Measurements from ENCODE around the gene ZNF787. TPM values are rescaled to one million over a fixed set of nuclear protein-coding genes. Genes with fewer than 3 reads are reported as not detected.

The ZNF787 gene
- total RNA-seq, 1 donor, result 27.5 TPM

- no peak for TF ChIP-seq CTCF (IDR thresholded peaks at IDR 0.05; ENCODE audit: extremely low read depth, low read depth, low read length)
- no peak overlapping the region for H3K27ac ChIP-seq (ENCODE audit: low read depth, low read length)
- no peaks in the 10 kb centered on the region for H3K9me3 ChIP-seq (ENCODE audit: low read depth, low read length)
- H2AFZ ChIP-seq (ENCODE audit: low read length), result no peak overlapping the region
- peak; percentile 30 for DNase-seq (ENCODE audit: insufficient read length, low spot score, missing footprints)
- peaks cover 77% of the 10 kb centered on the region for H4K20me1 ChIP-seq (ENCODE audit: insufficient read depth, low read length)
- peaks cover 22% of the 10 kb centered on the region for H3K4me1 ChIP-seq (ENCODE audit: insufficient read depth, low read length)
- peaks cover 97% of the 10 kb centered on the region for H3K79me2 ChIP-seq (ENCODE audit: insufficient read depth, low read length)
- H3K4me3 ChIP-seq (ENCODE audit: insufficient read depth, low read length), result no peak overlapping the region
- no peak overlapping the region for H3K4me2 ChIP-seq (ENCODE audit: insufficient read depth, low read length)
- no peaks in the 10 kb centered on the region for H3K27me3 ChIP-seq (ENCODE audit: insufficient read depth, low read length)
- H3K36me3 ChIP-seq (ENCODE audit: insufficient read depth, low read length), result peaks cover 4% of the 10 kb centered on the region
Measured at GRCh38 chr19:56112313-56112709, 8.8 kb downstream of the ZNF787 start.

- Histone ChIP-seq H3K27me3 (ENCODE audit: insufficient read depth, low read length) (no peaks in the 10 kb centered on the region), H3K4me1 (ENCODE audit: insufficient read depth, low read length) (peaks cover 22% of the 10 kb centered on the region), H2AFZ (ENCODE audit: low read length) (no peak overlapping the region), H4K20me1 (ENCODE audit: insufficient read depth, low read length) (peaks cover 78% of the 10 kb centered on the region), H3K9me3 (ENCODE audit: low read depth, low read length) (no peaks in the 10 kb centered on the region), H3K4me3 (ENCODE audit: insufficient read depth, low read length) (no peak overlapping the region), H3K79me2 (ENCODE audit: insufficient read depth, low read length) (peaks cover 97% of the 10 kb centered on the region), H3K4me2 (ENCODE audit: insufficient read depth, low read length) (no peak overlapping the region), H3K36me3 (ENCODE audit: insufficient read depth, low read length) (peaks cover 4% of the 10 kb centered on the region), H3K27ac (ENCODE audit: low read depth, low read length) (no peak overlapping the region)
- peak; percentile 76 for DNase-seq (ENCODE audit: insufficient read length, low spot score, missing footprints)
- TF ChIP-seq CTCF (IDR thresholded peaks at IDR 0.05; ENCODE audit: extremely low read depth, low read depth, low read length), result no peak
Measured at GRCh38 chr19:56111601-56112312, 9.3 kb downstream of the ZNF787 start.

- peak; percentile 84 for DNase-seq (ENCODE audit: insufficient read length, low spot score, missing footprints)
- Histone ChIP-seq H2AFZ (ENCODE audit: low read length) (no peak overlapping the region), H3K27me3 (ENCODE audit: insufficient read depth, low read length) (no peaks in the 10 kb centered on the region), H4K20me1 (ENCODE audit: insufficient read depth, low read length) (peaks cover 78% of the 10 kb centered on the region), H3K9me3 (ENCODE audit: low read depth, low read length) (no peaks in the 10 kb centered on the region), H3K4me3 (ENCODE audit: insufficient read depth, low read length) (no peak overlapping the region), H3K79me2 (ENCODE audit: insufficient read depth, low read length) (peaks cover 98% of the 10 kb centered on the region), H3K27ac (ENCODE audit: low read depth, low read length) (peak overlapping the region; percentile 28), H3K36me3 (ENCODE audit: insufficient read depth, low read length) (peaks cover 3% of the 10 kb centered on the region), H3K4me1 (ENCODE audit: insufficient read depth, low read length) (peaks cover 22% of the 10 kb centered on the region), H3K4me2 (ENCODE audit: insufficient read depth, low read length) (no peak overlapping the region)
- no peak for TF ChIP-seq CTCF (IDR thresholded peaks at IDR 0.05; ENCODE audit: extremely low read depth, low read depth, low read length)
Measured at GRCh38 chr19:56110515-56111448, 10.3 kb downstream of the ZNF787 start.

- TF ChIP-seq CTCF (IDR thresholded peaks at IDR 0.05; ENCODE audit: extremely low read depth, low read depth, low read length), result no peak
- H3K36me3 ChIP-seq (ENCODE audit: insufficient read depth, low read length), result no peaks in the 10 kb centered on the region
- H3K4me2 ChIP-seq (ENCODE audit: insufficient read depth, low read length), result peak overlapping the region; percentile 37
- DNase-seq (ENCODE audit: insufficient read length, low spot score, missing footprints), result peak; percentile 78
- H3K4me3 ChIP-seq (ENCODE audit: insufficient read depth, low read length), result no peak overlapping the region
- no peaks in the 10 kb centered on the region for H3K27me3 ChIP-seq (ENCODE audit: insufficient read depth, low read length)
- H2AFZ ChIP-seq (ENCODE audit: low read length), result no peak overlapping the region
- no peak overlapping the region for H3K27ac ChIP-seq (ENCODE audit: low read depth, low read length)
- H3K9me3 ChIP-seq (ENCODE audit: low read depth, low read length), result no peaks in the 10 kb centered on the region
- peaks cover 73% of the 10 kb centered on the region for H4K20me1 ChIP-seq (ENCODE audit: insufficient read depth, low read length)
- peaks cover 22% of the 10 kb centered on the region for H3K4me1 ChIP-seq (ENCODE audit: insufficient read depth, low read length)
- peaks cover 98% of the 10 kb centered on the region for H3K79me2 ChIP-seq (ENCODE audit: insufficient read depth, low read length)
Measured at GRCh38 chr19:56109226-56109625, 11.9 kb downstream of the ZNF787 start.

Measured in osteoblast (primary cell).